ENCODE data around the gene MAP1LC3B. TPM values are rescaled to one million over a fixed set of nuclear protein-coding genes. Genes with fewer than 3 reads are reported as not detected.

The MAP1LC3B gene
- total and polyA plus RNA-seq, 2 of the 8 experiments (the other 6 are each of a cell fraction or from before 2014, with no cell fraction given), result 29.5 to 48.5 TPM

DNA sequence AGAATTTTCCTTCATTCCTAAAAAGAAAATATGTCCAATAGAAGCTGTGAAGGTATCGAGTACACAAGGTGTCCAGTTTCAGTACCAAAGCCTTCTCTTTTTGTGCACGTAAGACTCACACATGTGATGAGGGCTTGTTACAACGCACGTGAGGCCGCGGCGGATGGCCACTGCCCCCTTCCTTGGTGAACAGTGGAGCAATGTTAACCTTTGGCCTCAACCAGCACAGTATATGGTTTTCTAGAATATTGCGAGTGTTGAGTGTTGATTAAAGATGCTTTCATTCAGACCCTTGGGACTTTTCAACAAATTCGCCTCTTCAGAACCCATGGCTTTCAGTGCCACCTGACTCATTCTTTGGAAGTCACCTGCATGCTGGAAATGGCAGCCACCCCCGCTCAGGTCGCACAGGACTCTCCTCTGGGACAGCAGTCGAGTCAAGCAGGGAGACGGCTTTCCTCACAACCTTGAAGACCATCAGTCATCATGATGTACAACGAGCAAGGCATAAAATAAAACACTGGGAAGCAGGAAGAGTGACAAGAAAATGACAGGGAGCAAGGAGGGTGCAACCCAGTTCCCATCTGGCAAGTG is 14.5 kb downstream of the MAP1LC3B start (continued):
- TF ChIP-seq SIN3A (conservative IDR thresholded peaks at IDR 0.05 in 1 of 2, IDR thresholded peaks at IDR 0.05 in 1 of 2; ENCODE audit: low read depth in 1 of 2, low read length in 2 of 2) (no peak), GTF2F1 (IDR thresholded peaks at IDR 0.05; ENCODE audit: borderline replicate concordance, low read depth, low read length) (no peak), MAFK (IDR thresholded peaks at IDR 0.05; ENCODE audit: low read depth, low read length) (no peak), SIRT6 (IDR thresholded peaks at IDR 0.05; ENCODE audit: low read length) (no peak)
- TF ChIP-seq, protein P1, sequence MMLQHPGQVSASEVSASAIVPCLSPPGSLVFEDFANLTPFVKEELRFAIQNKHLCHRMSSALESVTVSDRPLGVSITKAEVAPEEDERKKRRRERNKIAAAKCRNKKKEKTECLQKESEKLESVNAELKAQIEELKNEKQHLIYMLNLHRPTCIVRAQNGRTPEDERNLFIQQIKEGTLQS (IDR thresholded peaks at IDR 0.05; ENCODE audit: insufficient read depth, low read depth, low read length), result no peak
